GM19035 (cell line): Measurements from ENCODE around the gene PSME3IP1.

Source experiments
- ATAC-seq: cut with Tn5 transposase; IDR thresholded peaks from one replicate; pipeline ENCODE4 v1.9.1; 2021; ENCODE audit not compliant: unreplicated experiment

Gene PSME3IP1

GRCh38 chr16:57102888-57103851 lies 82.7 kb downstream of the PSME3IP1 start:
- no peak for ATAC-seq
